SU-DHL-6 (cell line): ENCODE results near the gene PIR.

Experiments used
- CTCF ChIP-seq: fragments of 200-600 bp; sonication (generic); IDR thresholded peaks from one replicate; pipeline ENCODE4 v1.5.1; 2017; ENCODE audit warnings: antibody characterized with exemption, mild to moderate bottlenecking, low read length, moderate library complexity; ENCODE audit not compliant: insufficient read depth, poor library complexity, severe bottlenecking
- EZH2phosphoT487 ChIP-seq: fragments of 200-600 bp; sonication (generic), shearing (Covaris generic); conservative IDR thresholded peaks from 2 replicates; pipeline ENCODE4 v1.6.1; 2018; ENCODE audit warnings: mild to moderate bottlenecking, antibody characterized with exemption, low read length, moderate library complexity, mixed read lengths

- TF ChIP-seq CTCF (no peak), EZH2phosphoT487 (no peak)
These were observed 119.2 kb downstream of the PIR start for GRCh38 chrX:15373976-15374375.
